A549 (cell line): Measurements from ENCODE around the gene TACSTD2. TPM values are rescaled to one million over a fixed set of nuclear protein-coding genes. Genes with fewer than 3 reads are reported as not detected.

Experiments used
- ATAC-seq, 2 experiments: fragments of 200-7000 bp in 1 of 2; fragments of >200 bp in 1 of 2; cut with Nextera tagmentation in 1 of 2; cut with Tn5 transposase in 1 of 2; 3 replicates each; pipeline versions ENCODE4 v1.8.0 to v1.9.1; 2018 to 2020; ENCODE audit warnings: mild to moderate bottlenecking in 1 of 2, moderate library complexity in 1 of 2
- CTCF ChIA-PET: fragments of 300-600 bp; sonication (Branson Sonifier 250); formaldehyde crosslinking; extraction: SDS; loops from one replicate; lab custom pipeline; 2021; ENCODE audit warnings: antibody characterized with exemption, inconsistent platforms; lab: Yijun Ruan, JAX
- POLR2A ChIA-PET: fragments of 350-600 bp; formaldehyde crosslinking; extraction: SDS; loops from one replicate; lab custom pipeline; 2021; ENCODE audit warnings: antibody characterized with exemption, inconsistent platforms; lab: Yijun Ruan, JAX
- DNase-seq, 2 experiments: peaks; one replicate each; pipeline versions ENCODE4 v3.0.0 to v3.0.0-alpha.2; 2011 to 2016; ENCODE audit warnings: low read depth in 1 of 2, low spot score in 1 of 2
- FAIRE-seq: peaks from 2 replicates; lab custom pipeline; 2011; peaks lifted over from hg19 to GRCh38; lab: Jason Lieb, UNC
- H3K27ac ChIP-seq, 2 experiments: fragments of >200 bp; sonication (Bioruptor Twin); formaldehyde crosslinking; 3 replicates each; pipeline ENCODE4 v1.5.1; 2016 to 2017
- H3K4me1 ChIP-seq: fragments of >200 bp; sonication (Bioruptor Twin); formaldehyde crosslinking; 3 replicates; pipeline ENCODE4 v1.6.1; 2016
- H3K4me2 ChIP-seq: fragments of >200 bp; sonication (Bioruptor Twin); formaldehyde crosslinking; 3 replicates; pipeline ENCODE4 v1.6.1; 2016
- H3K4me3 ChIP-seq: fragments of >200 bp; sonication (Bioruptor Twin); formaldehyde crosslinking; 3 replicates; pipeline ENCODE4 v1.5.1; 2016
- H3K9me3 ChIP-seq: fragments of >200 bp; sonication (Bioruptor Twin); formaldehyde crosslinking; 3 replicates; pipeline ENCODE4 v1.6.1; 2016
- CBX8 ChIP-seq: fragments of 200-600 bp; sonication (generic); IDR thresholded peaks from 2 replicates; pipeline ENCODE4 v1.6.1; 2016
- CEBPB ChIP-seq, 2 experiments: fragments of >200 bp in 1 of 2; sonication (Bioruptor Twin) in 1 of 2; formaldehyde crosslinking in 1 of 2; IDR thresholded peaks; 2 replicates each; pipeline ENCODE4 v1.6.1; 2012 to 2016
- CHD2 ChIP-seq: fragments of 150-350 bp; IDR thresholded peaks from 2 replicates; pipeline ENCODE4 v1.6.1; 2014; ENCODE audit warnings: low read length; ENCODE audit not compliant: partially characterized antibody
- E2F6 ChIP-seq: IDR thresholded peaks from 2 replicates; pipeline ENCODE4 v1.6.1; 2012; ENCODE audit warnings: low read depth, borderline replicate concordance
- EHMT2 ChIP-seq: fragments of 200-600 bp; sonication (generic); IDR thresholded peaks from 2 replicates; pipeline ENCODE4 v1.6.1; 2016; ENCODE audit warnings: antibody characterized with exemption, low read depth, mild to moderate bottlenecking, moderate library complexity
- ELK1 ChIP-seq: fragments of 150-350 bp; IDR thresholded peaks from 2 replicates; pipeline ENCODE4 v1.6.1; 2014; ENCODE audit warnings: low read depth, mild to moderate bottlenecking, low read length
- EP300 ChIP-seq, 2 experiments: fragments of >200 bp; sonication (Bioruptor Twin); formaldehyde crosslinking; IDR thresholded peaks; 2 replicates in 1 of 2; 3 replicates in 1 of 2; pipeline ENCODE4 v1.6.1; 2016 to 2017
- FOXS1 ChIP-seq: fragments of 250-450 bp; sonication (Bioruptor Pico); IDR thresholded peaks from 2 replicates; pipeline ENCODE4 v1.5.0; 2020; ENCODE audit warnings: mild to moderate bottlenecking, moderate library complexity
- HDAC2 ChIP-seq: fragments of 200-600 bp; sonication (generic); IDR thresholded peaks from 2 replicates; pipeline ENCODE4 v1.6.1; 2016
- HES2 ChIP-seq: fragments of >200 bp; sonication (Bioruptor Twin); formaldehyde crosslinking; IDR thresholded peaks from 2 replicates; pipeline ENCODE4 v1.6.1; 2016
- HOXA7 ChIP-seq: fragments of 250-450 bp; sonication (Bioruptor Pico); IDR thresholded peaks from 2 replicates; pipeline ENCODE4 v1.5.0; 2020; ENCODE audit warnings: mild to moderate bottlenecking, moderate library complexity
- HOXB13 ChIP-seq: fragments of 250-450 bp; sonication (Bioruptor Pico); IDR thresholded peaks from 2 replicates; pipeline ENCODE4 v1.5.0; 2020; ENCODE audit warnings: low read depth, mild to moderate bottlenecking, moderate library complexity
- JUN ChIP-seq, 2 experiments: fragments of >200 bp; sonication (Bioruptor Twin); formaldehyde crosslinking; IDR thresholded peaks; 2 replicates in 1 of 2; 3 replicates in 1 of 2; pipeline ENCODE4 v1.6.1; 2016 to 2017
- KDM5A ChIP-seq: fragments of 200-600 bp; sonication (generic); IDR thresholded peaks from 2 replicates; pipeline ENCODE4 v1.6.1; 2016; ENCODE audit warnings: antibody characterized with exemption, mild to moderate bottlenecking
- MYC ChIP-seq: IDR thresholded peaks from 2 replicates; pipeline ENCODE4 v1.6.1; 2012; ENCODE audit warnings: mild to moderate bottlenecking, inconsistent platforms, low read length, improper control_type of control experiment, borderline replicate concordance
- PBX3 ChIP-seq: IDR thresholded peaks from 2 replicates; pipeline ENCODE4 v1.6.1; 2012
- PHF8 ChIP-seq: fragments of 200-600 bp; sonication (generic); IDR thresholded peaks from 2 replicates; pipeline ENCODE4 v1.6.1; 2016; ENCODE audit warnings: low read depth, mild to moderate bottlenecking, antibody characterized with exemption, moderate library complexity, borderline replicate concordance
- POLR2A ChIP-seq: IDR thresholded peaks from 2 replicates; pipeline ENCODE4 v1.6.1; 2012; ENCODE audit warnings: mild to moderate bottlenecking, low read length
- POLR2AphosphoS2 ChIP-seq: conservative IDR thresholded peaks from 2 replicates; pipeline ENCODE4 v1.6.1; 2012; ENCODE audit warnings: low read length, improper control_type of control experiment, inconsistent platforms
- RARB ChIP-seq: fragments of 250-450 bp; sonication (Bioruptor Pico); IDR thresholded peaks from 2 replicates; pipeline ENCODE4 v1.8.0; 2021; ENCODE audit warnings: mild to moderate bottlenecking, moderate library complexity
- RNF2 ChIP-seq: fragments of 200-600 bp; sonication (generic); IDR thresholded peaks from 2 replicates; pipeline ENCODE4 v1.6.1; 2016; ENCODE audit warnings: low read depth, mild to moderate bottlenecking, antibody characterized with exemption, moderate library complexity, borderline replicate concordance
- SMC3 ChIP-seq: fragments of >200 bp; sonication (Bioruptor Twin); formaldehyde crosslinking; IDR thresholded peaks from 3 replicates; pipeline ENCODE4 v1.6.1; 2018; ENCODE audit warnings: inconsistent platforms
- TP53 ChIP-seq: fragments of 250-450 bp; sonication (Bioruptor Pico); IDR thresholded peaks from 2 replicates; pipeline ENCODE4 v1.5.0; 2021; ENCODE audit warnings: mild to moderate bottlenecking, moderate library complexity
- ZSCAN20 ChIP-seq: fragments of 250-450 bp; sonication (Bioruptor Pico); IDR thresholded peaks from 2 replicates; pipeline ENCODE4 v1.8.0; 2022; ENCODE audit warnings: mild to moderate bottlenecking, moderate library complexity
- WGBS: methylation state at CpG from one replicate; pipeline ENCODE4 v1.1.6; 2017; ENCODE audit errors: missing lambda C conversion rate; 5-methylcytosine and 5-hydroxymethylcytosine counted together
- polyA plus RNA-seq, 4 experiments: library from polyadenylated mRNA; depleted of rRNA in 3 of 4; stranded (reverse); fragments of >200 nt; fragmentation: RNase III in 1 of 4; extraction: RNeasy Plus Mini Kit Qiagen cat#74134 plus additional on column Dnase treatment in 1 of 4; gene quantifications; 2 replicates in 3 of 4; 3 replicates in 1 of 4; pipeline ENCODE4 v1.2.3, GENCODE V29; 2011 to 2017
- TF ChIP-seq, protein P1 (sequence below): IDR thresholded peaks from 2 replicates; pipeline ENCODE4 v1.6.1; 2012
- TF ChIP-seq, protein P2 (sequence below): fragments of 450-650 bp; IDR thresholded peaks from 2 replicates; pipeline ENCODE4 v1.6.1; 2014; ENCODE audit warnings: antibody characterized with exemption
- TF ChIP-seq, protein P3 (sequence below): fragments of 250-450 bp; sonication (Bioruptor Pico); IDR thresholded peaks from 2 replicates; pipeline ENCODE4 v1.5.0; 2021; ENCODE audit warnings: mild to moderate bottlenecking, moderate library complexity, borderline replicate concordance

Gene TACSTD2
- polyA plus RNA-seq, 2 of the 4 experiments (the other 2 are of a cell fraction) = not detected

DNA sequence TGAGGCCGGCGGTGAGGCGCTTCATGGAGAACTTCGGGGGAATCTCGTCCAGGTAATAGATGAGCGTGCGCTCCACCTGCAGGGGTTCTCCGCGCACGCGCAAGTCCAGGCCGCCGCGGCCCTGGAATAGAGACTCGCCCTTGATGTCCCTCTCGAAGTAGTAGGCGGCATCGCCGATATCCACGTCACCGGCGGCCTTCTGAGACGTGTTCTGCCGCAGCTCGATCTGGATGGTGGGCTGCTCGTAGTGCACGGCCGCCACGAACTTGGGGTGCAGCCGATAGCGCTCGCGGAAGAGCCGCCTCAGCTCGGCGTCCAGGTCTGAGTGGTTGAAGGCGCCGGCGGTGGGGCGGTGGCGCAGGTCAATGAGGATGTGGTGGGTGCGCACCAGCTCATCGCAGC lies 726 bp downstream of the TACSTD2 start:
- ChIA-PET POLR2A (no interaction called here), CTCF (no interaction called here)
- no peak overlapping the region for H3K27ac ChIP-seq
- DNase-seq (no peak), ATAC-seq (no peak), FAIRE-seq (no peak)
- H3K9me3 ChIP-seq = no peaks in the 10 kb centered on the region
- H3K4me3 ChIP-seq = no peak overlapping the region
- H3K4me1 ChIP-seq = no peaks in the 10 kb centered on the region
- H3K4me2 ChIP-seq = no peak overlapping the region
- TF ChIP-seq RARB (no peak), PBX3 (no peak), TP53 (CRISPR knock-in tag) (no peak), PHF8 (no peak), HES2 (no peak), EHMT2 (no peak), CEBPB (IDR thresholded peaks at IDR 0.05) (no peak), FOXS1 (CRISPR knock-in tag) (no peak), RNF2 (no peak), MYC (no peak), KDM5A (no peak)
- WGBS = 83% methylated on average over 27 of the region's 43 CpGs

DNA sequence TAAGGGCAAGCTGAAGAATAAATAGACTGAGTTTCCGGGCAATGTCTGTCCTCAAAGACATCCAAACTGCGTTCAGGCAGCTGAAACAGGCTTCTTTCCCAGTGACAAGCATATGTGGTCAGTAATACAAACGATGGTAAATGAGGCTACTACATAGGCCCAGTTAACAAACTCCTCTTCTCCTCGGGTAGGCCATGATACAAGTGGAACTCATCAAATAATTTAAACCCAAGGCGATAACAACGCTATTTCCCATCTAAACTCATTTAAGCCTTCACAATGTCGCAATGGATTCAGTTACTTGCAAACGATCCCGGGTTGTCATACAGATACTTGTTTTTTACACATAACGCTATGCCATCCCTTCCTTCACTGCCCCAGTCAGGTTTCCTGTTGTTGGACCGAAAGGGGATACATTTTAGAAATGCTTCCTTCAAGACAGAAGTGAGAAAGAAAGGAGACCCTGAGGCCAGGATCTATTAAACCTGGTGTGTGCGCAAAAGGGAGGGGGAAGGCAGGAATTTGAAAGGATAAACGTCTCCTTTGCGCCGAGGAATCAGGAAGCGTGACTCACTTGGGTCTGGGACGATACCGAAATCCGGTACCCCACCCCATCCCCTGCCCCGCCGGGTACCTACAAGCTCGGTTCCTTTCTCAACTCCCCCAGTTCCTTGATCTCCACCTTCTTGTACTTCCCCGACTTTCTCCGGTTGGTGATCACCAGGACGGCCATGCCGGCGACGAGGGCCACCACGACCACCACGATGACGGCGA lies 1.3 kb downstream of the TACSTD2 start:
- no peak overlapping the region for H3K27ac ChIP-seq
- no peak for TF ChIP-seq HOXB13 (CRISPR knock-in tag)
- TF ChIP-seq, protein P1, sequence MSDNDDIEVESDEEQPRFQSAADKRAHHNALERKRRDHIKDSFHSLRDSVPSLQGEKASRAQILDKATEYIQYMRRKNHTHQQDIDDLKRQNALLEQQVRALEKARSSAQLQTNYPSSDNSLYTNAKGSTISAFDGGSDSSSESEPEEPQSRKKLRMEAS = no peak
- TF ChIP-seq CBX8 = no peak
- TF ChIP-seq KDM5A = no peak
- TF ChIP-seq, protein P2, sequence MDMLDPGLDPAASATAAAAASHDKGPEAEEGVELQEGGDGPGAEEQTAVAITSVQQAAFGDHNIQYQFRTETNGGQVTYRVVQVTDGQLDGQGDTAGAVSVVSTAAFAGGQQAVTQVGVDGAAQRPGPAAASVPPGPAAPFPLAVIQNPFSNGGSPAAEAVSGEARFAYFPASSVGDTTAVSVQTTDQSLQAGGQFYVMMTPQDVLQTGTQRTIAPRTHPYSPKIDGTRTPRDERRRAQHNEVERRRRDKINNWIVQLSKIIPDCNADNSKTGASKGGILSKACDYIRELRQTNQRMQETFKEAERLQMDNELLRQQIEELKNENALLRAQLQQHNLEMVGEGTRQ = no peak
- no peak for TF ChIP-seq ELK1
- no peak for TF ChIP-seq HOXA7 (CRISPR knock-in tag)
- TF ChIP-seq CHD2 = no peak
- no peak for TF ChIP-seq TP53 (CRISPR knock-in tag)
- no peak for TF ChIP-seq POLR2A
- no peak for TF ChIP-seq HDAC2
- TF ChIP-seq POLR2AphosphoS2 = no peak
- TF ChIP-seq EP300 (IDR thresholded peaks at IDR 0.05) = no peak
- no peak for TF ChIP-seq E2F6
- no peak for TF ChIP-seq JUN (IDR thresholded peaks at IDR 0.05)
- TF ChIP-seq FOXS1 (CRISPR knock-in tag) = no peak
- no peak for TF ChIP-seq SMC3
- TF ChIP-seq PBX3 = no peak
- no peak for TF ChIP-seq ZSCAN20 (CRISPR knock-in tag)
- TF ChIP-seq, protein P3, sequence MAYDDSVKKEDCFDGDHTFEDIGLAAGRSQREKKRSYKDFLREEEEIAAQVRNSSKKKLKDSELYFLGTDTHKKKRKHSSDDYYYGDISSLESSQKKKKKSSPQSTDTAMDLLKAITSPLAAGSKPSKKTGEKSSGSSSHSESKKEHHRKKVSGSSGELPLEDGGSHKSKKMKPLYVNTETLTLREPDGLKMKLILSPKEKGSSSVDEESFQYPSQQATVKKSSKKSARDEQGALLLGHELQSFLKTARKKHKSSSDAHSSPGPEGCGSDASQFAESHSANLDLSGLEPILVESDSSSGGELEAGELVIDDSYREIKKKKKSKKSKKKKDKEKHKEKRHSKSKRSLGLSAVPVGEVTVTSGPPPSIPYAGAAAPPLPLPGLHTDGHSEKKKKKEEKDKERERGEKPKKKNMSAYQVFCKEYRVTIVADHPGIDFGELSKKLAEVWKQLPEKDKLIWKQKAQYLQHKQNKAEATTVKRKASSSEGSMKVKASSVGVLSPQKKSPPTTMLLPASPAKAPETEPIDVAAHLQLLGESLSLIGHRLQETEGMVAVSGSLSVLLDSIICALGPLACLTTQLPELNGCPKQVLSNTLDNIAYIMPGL (CRISPR knock-in tag) = no peak
- ATAC-seq = no peak
- POLR2A ChIA-PET = no interaction called here
- no peak overlapping the region for H3K4me2 ChIP-seq
- DNase-seq = no peak
- H3K4me1 ChIP-seq = no peaks in the 10 kb centered on the region
- no peak for FAIRE-seq
- CTCF ChIA-PET = no interaction called here
- no peak overlapping the region for H3K4me3 ChIP-seq
- WGBS = 81% methylated on average over 32 of the region's 32 CpGs
- no peaks in the 10 kb centered on the region for H3K9me3 ChIP-seq
